Thoracic aorta (tissue), 2 donors: ENCODE results near the gene STK38L. TPM values are rescaled to one million over a fixed set of nuclear protein-coding genes. Genes with fewer than 3 reads are reported as not detected.

Experiments used
- ATAC-seq: fragments of 150-250 bp; one replicate; pipeline ENCODE4 v1.8.0; 2017; ENCODE audit warnings: low read depth; ENCODE audit not compliant: insufficient number of reproducible peaks, low FRiP score
- DNase-seq: peaks from one replicate; pipeline ENCODE4 v3.0.0-alpha.2; 2020; ENCODE audit warnings: low spot score
- H3K27ac ChIP-seq, 2 donors: fragments of 200-600 bp; sonication (generic); 1 replicate in 1 of 2; 2 replicates in 1 of 2; pipeline ENCODE4 v1.5.1; 2016; ENCODE audit warnings: mild to moderate bottlenecking in 2 of 2, moderate library complexity in 2 of 2
- H3K27me3 ChIP-seq: fragments of 200-600 bp; sonication (generic); replicated peaks from 2 replicates; pipeline ENCODE4 v1.6.0; 2016; ENCODE audit warnings: mild to moderate bottlenecking; ENCODE audit not compliant: insufficient read depth
- H3K36me3 ChIP-seq: fragments of 200-600 bp; sonication (generic); one replicate; pipeline ENCODE4 v1.5.1; 2016
- H3K4me1 ChIP-seq, 2 donors: fragments of 200-600 bp; sonication (generic); 1 replicate in 1 of 2; 2 replicates in 1 of 2; pipeline versions ENCODE4 v1.5.1 to v1.6.0; 2016; ENCODE audit warnings: low read depth in 2 of 2, mild to moderate bottlenecking in 1 of 2; ENCODE audit not compliant: control insufficient read depth in 1 of 2
- H3K4me3 ChIP-seq: fragments of 200-600 bp; sonication (generic); 2 replicates; pipeline ENCODE4 v1.5.1; 2016; ENCODE audit warnings: mild to moderate bottlenecking
- H3K9me3 ChIP-seq: fragments of 200-600 bp; sonication (generic); 2 replicates; pipeline ENCODE4 v1.5.1; 2016
- CTCF ChIP-seq: fragments of 200-600 bp; sonication (generic); IDR thresholded peaks from one replicate; pipeline ENCODE4 v1.5.1; 2019; ENCODE audit warnings: antibody characterized with exemption
- total RNA-seq, 2 donors: library from RNA; depleted of rRNA; stranded (reverse); fragments of >200 nt; gene quantifications; one replicate each; pipeline versions ENCODE4 v1.1.0 to v1.2.3, GENCODE V29; 2016

STK38L gene
- total RNA-seq, 2 donors from 2014 or later, result 216 to 227 TPM

- TF ChIP-seq CTCF, result no peak
- DNase-seq (no peak), ATAC-seq (no peak)
- H3K27me3 ChIP-seq, result no peaks in the 10 kb centered on the region
- peaks cover 65 to 79% of the 10 kb centered on the region in 2 donors for H3K4me1 ChIP-seq
- H3K36me3 ChIP-seq, result no peaks in the 10 kb centered on the region
- H3K4me3 ChIP-seq, result peak overlapping the region; percentile 47
- H3K9me3 ChIP-seq, result no peaks in the 10 kb centered on the region
- H3K27ac ChIP-seq, result peak overlapping the region; percentile 87 to 91
Observed at GRCh38 chr12:27285403-27285802, 41.3 kb downstream of the STK38L start.

GRCh38 chr12:27289414-27289813, 45.3 kb downstream of the STK38L start:
- H3K27ac ChIP-seq, result peak overlapping the region; percentile 40 to 57
- no peaks in the 10 kb centered on the region for H3K27me3 ChIP-seq
- ATAC-seq (no peak), DNase-seq (no peak)
- no peak for TF ChIP-seq CTCF
- no peaks in the 10 kb centered on the region for H3K36me3 ChIP-seq
- H3K4me1 ChIP-seq, result peaks cover 79 to 83% of the 10 kb centered on the region in 2 donors
- H3K9me3 ChIP-seq, result no peaks in the 10 kb centered on the region
- H3K4me3 ChIP-seq, result no peak overlapping the region

- H3K27ac ChIP-seq, result peak overlapping the region; percentile 40 to 57
- peaks cover 82 to 87% of the 10 kb centered on the region in 2 donors for H3K4me1 ChIP-seq
- H3K4me3 ChIP-seq, result no peak overlapping the region
- TF ChIP-seq CTCF, result no peak
- H3K9me3 ChIP-seq, result no peaks in the 10 kb centered on the region
- DNase-seq (no peak), ATAC-seq (no peak)
- H3K36me3 ChIP-seq, result no peaks in the 10 kb centered on the region
- no peaks in the 10 kb centered on the region for H3K27me3 ChIP-seq
Observed at GRCh38 chr12:27290501-27291168, 46.5 kb downstream of the STK38L start.

GRCh38 chr12:27291862-27292261, 47.8 kb downstream of the STK38L start:
- Histone ChIP-seq H3K27ac (peak overlapping the region; percentile 48 to 57), H3K27me3 (no peaks in the 10 kb centered on the region), H3K36me3 (no peaks in the 10 kb centered on the region), H3K4me3 (peak overlapping the region; percentile 8), H3K4me1 (peaks cover 78 to 87% of the 10 kb centered on the region in 2 donors), H3K9me3 (no peaks in the 10 kb centered on the region)
- DNase-seq, result no peak
- no peak for ATAC-seq
- TF ChIP-seq CTCF, result no peak

GRCh38 chr12:27292718-27293117, 48.6 kb downstream of the STK38L start:
- H3K4me1 ChIP-seq, result peaks cover 78 to 91% of the 10 kb centered on the region in 2 donors
- H3K4me3 ChIP-seq, result no peak overlapping the region
- no peak for TF ChIP-seq CTCF
- H3K27me3 ChIP-seq, result no peaks in the 10 kb centered on the region
- H3K27ac ChIP-seq, result peak overlapping the region; percentile 42 to 48
- DNase-seq (no peak), ATAC-seq (no peak)
- no peaks in the 10 kb centered on the region for H3K9me3 ChIP-seq
- H3K36me3 ChIP-seq, result no peaks in the 10 kb centered on the region
